ENCODE data around the gene CCDC197.

Gene CCDC197

GRCh38 chr14:93991212-93991611 is 5.9 kb upstream of the CCDC197 start:
- H3K4me3 ChIP-seq (ENCODE audit: control insufficient read depth, low read depth, low read length): no peak overlapping the region
- no peak for TF ChIP-seq CTCF (IDR thresholded peaks at IDR 0.05; ENCODE audit: control insufficient read depth, insufficient read depth, low read depth, low read length, missing control alignments)
- no peak for DNase-seq (ENCODE audit: low read depth)

GRCh38 chr14:93991649-93992048 is 5.5 kb upstream of the CCDC197 start:
- DNase-seq (ENCODE audit: low read depth): no peak
- no peak overlapping the region for H3K4me3 ChIP-seq (ENCODE audit: control insufficient read depth, low read depth, low read length)
- no peak for TF ChIP-seq CTCF (IDR thresholded peaks at IDR 0.05; ENCODE audit: control insufficient read depth, insufficient read depth, low read depth, low read length, missing control alignments)

- no peak for TF ChIP-seq CTCF (IDR thresholded peaks at IDR 0.05; ENCODE audit: control insufficient read depth, insufficient read depth, low read depth, low read length, missing control alignments)
- DNase-seq (ENCODE audit: low read depth): no peak
Observed at GRCh38 chr14:93993382-93993781, 3.7 kb upstream of the CCDC197 start.

GRCh38 chr14:93994919-93995682 is 2.0 kb upstream of the CCDC197 start:
- peak; percentile 73 for DNase-seq (ENCODE audit: low read depth)
- H3K4me3 ChIP-seq (ENCODE audit: control insufficient read depth, low read depth, low read length): no peak overlapping the region
- no peak for TF ChIP-seq CTCF (IDR thresholded peaks at IDR 0.05; ENCODE audit: control insufficient read depth, insufficient read depth, low read depth, low read length, missing control alignments)

More at GRCh38 chr14:93993382-93993781, 3.7 kb upstream of the CCDC197 start:
- H3K4me3 ChIP-seq (ENCODE audit: control insufficient read depth, low read depth, low read length): no peak overlapping the region

- TF ChIP-seq CTCF (IDR thresholded peaks at IDR 0.05; ENCODE audit: control insufficient read depth, insufficient read depth, low read depth, low read length, missing control alignments): no peak
- H3K4me3 ChIP-seq (ENCODE audit: control insufficient read depth, low read depth, low read length): no peak overlapping the region
- no peak for DNase-seq (ENCODE audit: low read depth)
Observed at GRCh38 chr14:93996130-93996695, 888 bp upstream of the CCDC197 start.

- no peak overlapping the region for H3K4me3 ChIP-seq (ENCODE audit: control insufficient read depth, low read depth, low read length)
- TF ChIP-seq CTCF (IDR thresholded peaks at IDR 0.05; ENCODE audit: control insufficient read depth, insufficient read depth, low read depth, low read length, missing control alignments): no peak
- DNase-seq (ENCODE audit: low read depth): no peak
Observed at GRCh38 chr14:93997916-93998870, 1.1 kb downstream of the CCDC197 start.
